KOPT-K1 (cell line): ENCODE data around the gene MACROD2.

Source experiments
- H3K27ac ChIP-seq: fragments of 200-600 bp; sonication (generic); 2 replicates; pipeline ENCODE4 v1.5.1; 2016; ENCODE audit warnings: antibody characterized with exemption, mild to moderate bottlenecking, low read depth, low read length; ENCODE audit not compliant: poor library complexity, severe bottlenecking
- H3K36me3 ChIP-seq: fragments of 200-600 bp; sonication (generic); 2 replicates; pipeline ENCODE4 v1.5.1; 2017; ENCODE audit warnings: antibody characterized with exemption, mild to moderate bottlenecking, low read length, moderate library complexity; ENCODE audit not compliant: insufficient read depth
- H3K9me3 ChIP-seq: fragments of 200-600 bp; sonication (generic); 2 replicates; pipeline ENCODE4 v1.5.1; 2017; ENCODE audit warnings: antibody characterized with exemption, low read length, mild to moderate bottlenecking; ENCODE audit not compliant: insufficient read depth, poor library complexity, severe bottlenecking

Gene MACROD2

GRCh38 chr20:15575255-15575654, 1579.9 kb downstream of the MACROD2 start:
- no peaks in the 10 kb centered on the region for H3K9me3 ChIP-seq
- no peaks in the 10 kb centered on the region for H3K36me3 ChIP-seq
- no peak overlapping the region for H3K27ac ChIP-seq

- Histone ChIP-seq H3K36me3 (no peaks in the 10 kb centered on the region), H3K9me3 (no peaks in the 10 kb centered on the region), H3K27ac (no peak overlapping the region)
These were observed 1581.1 kb downstream of the MACROD2 start for GRCh38 chr20:15576411-15576810.

- H3K36me3 ChIP-seq, result no peaks in the 10 kb centered on the region
- H3K9me3 ChIP-seq, result no peaks in the 10 kb centered on the region
- no peak overlapping the region for H3K27ac ChIP-seq
These were observed 1582.8 kb downstream of the MACROD2 start for GRCh38 chr20:15578113-15578512.

GRCh38 chr20:15579688-15580087, 1584.4 kb downstream of the MACROD2 start:
- Histone ChIP-seq H3K9me3 (no peaks in the 10 kb centered on the region), H3K27ac (no peak overlapping the region), H3K36me3 (no peaks in the 10 kb centered on the region)

GRCh38 chr20:15582146-15582760, 1586.9 kb downstream of the MACROD2 start:
- H3K27ac ChIP-seq, result no peak overlapping the region
- no peaks in the 10 kb centered on the region for H3K9me3 ChIP-seq
- H3K36me3 ChIP-seq, result no peaks in the 10 kb centered on the region

GRCh38 chr20:15584507-15584906, 1589.2 kb downstream of the MACROD2 start:
- Histone ChIP-seq H3K9me3 (no peaks in the 10 kb centered on the region), H3K27ac (no peak overlapping the region), H3K36me3 (no peaks in the 10 kb centered on the region)

- Histone ChIP-seq H3K27ac (no peak overlapping the region), H3K9me3 (no peaks in the 10 kb centered on the region), H3K36me3 (no peaks in the 10 kb centered on the region)
These were observed 1597.8 kb downstream of the MACROD2 start for GRCh38 chr20:15593081-15593480.

- H3K27ac ChIP-seq, result no peak overlapping the region
- no peaks in the 10 kb centered on the region for H3K36me3 ChIP-seq
- no peaks in the 10 kb centered on the region for H3K9me3 ChIP-seq
These were observed 1598.9 kb downstream of the MACROD2 start for GRCh38 chr20:15594158-15594695.

- H3K27ac ChIP-seq, result no peak overlapping the region
- H3K36me3 ChIP-seq, result no peaks in the 10 kb centered on the region
- no peaks in the 10 kb centered on the region for H3K9me3 ChIP-seq
These were observed 1601.0 kb downstream of the MACROD2 start for GRCh38 chr20:15596220-15596890.

- no peaks in the 10 kb centered on the region for H3K9me3 ChIP-seq
- no peak overlapping the region for H3K27ac ChIP-seq
- no peaks in the 10 kb centered on the region for H3K36me3 ChIP-seq
These were observed 1602.0 kb downstream of the MACROD2 start for GRCh38 chr20:15597306-15597705.

GRCh38 chr20:15599961-15600360, 1604.6 kb downstream of the MACROD2 start:
- H3K36me3 ChIP-seq, result no peaks in the 10 kb centered on the region
- H3K9me3 ChIP-seq, result no peaks in the 10 kb centered on the region
- H3K27ac ChIP-seq, result no peak overlapping the region

GRCh38 chr20:15600565-15600964, 1605.2 kb downstream of the MACROD2 start:
- H3K27ac ChIP-seq, result no peak overlapping the region
- no peaks in the 10 kb centered on the region for H3K9me3 ChIP-seq
- no peaks in the 10 kb centered on the region for H3K36me3 ChIP-seq

GRCh38 chr20:15603506-15603905, 1608.2 kb downstream of the MACROD2 start:
- H3K36me3 ChIP-seq, result no peaks in the 10 kb centered on the region
- H3K27ac ChIP-seq, result no peak overlapping the region
- H3K9me3 ChIP-seq, result no peaks in the 10 kb centered on the region

GRCh38 chr20:15603978-15604805, 1608.9 kb downstream of the MACROD2 start:
- Histone ChIP-seq H3K27ac (no peak overlapping the region), H3K36me3 (no peaks in the 10 kb centered on the region), H3K9me3 (no peaks in the 10 kb centered on the region)

- no peaks in the 10 kb centered on the region for H3K9me3 ChIP-seq
These were observed 1614.6 kb downstream of the MACROD2 start for GRCh38 chr20:15609921-15610320.

More at GRCh38 chr20:15609921-15610320, 1614.6 kb downstream of the MACROD2 start:
- Histone ChIP-seq H3K36me3 (no peaks in the 10 kb centered on the region), H3K27ac (no peak overlapping the region)
